ENCODE measurements around the gene KRT6A.

DNA sequence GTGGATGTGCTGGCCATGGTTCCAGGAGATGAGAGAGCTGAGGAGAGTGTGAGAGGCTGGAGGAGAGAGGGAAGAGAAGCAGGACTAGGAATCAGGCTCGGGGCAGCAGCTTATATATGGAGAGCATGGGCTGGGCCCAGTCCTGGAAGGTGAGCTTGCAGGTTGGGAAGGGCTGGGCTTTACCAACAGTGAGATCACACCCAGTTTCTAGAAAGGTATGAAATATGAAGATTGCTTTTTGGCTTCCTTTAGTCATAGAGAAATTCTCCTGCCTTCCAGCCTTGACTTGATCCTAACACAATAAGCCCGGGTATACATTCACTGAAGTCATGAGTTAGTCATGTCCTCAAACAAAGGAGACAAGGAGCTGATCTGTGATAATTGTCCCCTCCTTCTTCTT is at the start of gene KRT6A:
- TF ChIP-seq, protein P1, sequence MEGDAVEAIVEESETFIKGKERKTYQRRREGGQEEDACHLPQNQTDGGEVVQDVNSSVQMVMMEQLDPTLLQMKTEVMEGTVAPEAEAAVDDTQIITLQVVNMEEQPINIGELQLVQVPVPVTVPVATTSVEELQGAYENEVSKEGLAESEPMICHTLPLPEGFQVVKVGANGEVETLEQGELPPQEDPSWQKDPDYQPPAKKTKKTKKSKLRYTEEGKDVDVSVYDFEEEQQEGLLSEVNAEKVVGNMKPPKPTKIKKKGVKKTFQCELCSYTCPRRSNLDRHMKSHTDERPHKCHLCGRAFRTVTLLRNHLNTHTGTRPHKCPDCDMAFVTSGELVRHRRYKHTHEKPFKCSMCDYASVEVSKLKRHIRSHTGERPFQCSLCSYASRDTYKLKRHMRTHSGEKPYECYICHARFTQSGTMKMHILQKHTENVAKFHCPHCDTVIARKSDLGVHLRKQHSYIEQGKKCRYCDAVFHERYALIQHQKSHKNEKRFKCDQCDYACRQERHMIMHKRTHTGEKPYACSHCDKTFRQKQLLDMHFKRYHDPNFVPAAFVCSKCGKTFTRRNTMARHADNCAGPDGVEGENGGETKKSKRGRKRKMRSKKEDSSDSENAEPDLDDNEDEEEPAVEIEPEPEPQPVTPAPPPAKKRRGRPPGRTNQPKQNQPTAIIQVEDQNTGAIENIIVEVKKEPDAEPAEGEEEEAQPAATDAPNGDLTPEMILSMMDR (IDR thresholded peaks at IDR 0.05) = no peak
- TF ChIP-seq POLR2A (IDR thresholded peaks at IDR 0.05; ENCODE audit: low read length) (no peak), JUN (IDR thresholded peaks at IDR 0.05) (no peak), CEBPB (IDR thresholded peaks at IDR 0.05) (no peak), RAD21 (conservative IDR thresholded peaks at IDR 0.05 in 1 of 2, IDR thresholded peaks at IDR 0.05 in 1 of 2) (no peak), JUNB (IDR thresholded peaks at IDR 0.05) (no peak)
- TF ChIP-seq, protein P2, sequence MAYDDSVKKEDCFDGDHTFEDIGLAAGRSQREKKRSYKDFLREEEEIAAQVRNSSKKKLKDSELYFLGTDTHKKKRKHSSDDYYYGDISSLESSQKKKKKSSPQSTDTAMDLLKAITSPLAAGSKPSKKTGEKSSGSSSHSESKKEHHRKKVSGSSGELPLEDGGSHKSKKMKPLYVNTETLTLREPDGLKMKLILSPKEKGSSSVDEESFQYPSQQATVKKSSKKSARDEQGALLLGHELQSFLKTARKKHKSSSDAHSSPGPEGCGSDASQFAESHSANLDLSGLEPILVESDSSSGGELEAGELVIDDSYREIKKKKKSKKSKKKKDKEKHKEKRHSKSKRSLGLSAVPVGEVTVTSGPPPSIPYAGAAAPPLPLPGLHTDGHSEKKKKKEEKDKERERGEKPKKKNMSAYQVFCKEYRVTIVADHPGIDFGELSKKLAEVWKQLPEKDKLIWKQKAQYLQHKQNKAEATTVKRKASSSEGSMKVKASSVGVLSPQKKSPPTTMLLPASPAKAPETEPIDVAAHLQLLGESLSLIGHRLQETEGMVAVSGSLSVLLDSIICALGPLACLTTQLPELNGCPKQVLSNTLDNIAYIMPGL (CRISPR knock-in tag; IDR thresholded peaks at IDR 0.05; ENCODE audit: borderline replicate concordance) = no peak
